Hepatocyte (in vitro differentiated cells): Measurements from ENCODE around the gene SLC6A11.

Source experiments
- CTCF ChIP-seq: fragments of 200-600 bp; sonication (generic); IDR thresholded peaks from 2 replicates; pipeline ENCODE4 v1.5.1; 2016; ENCODE audit warnings: antibody characterized with exemption, mild to moderate bottlenecking; ENCODE audit not compliant: poor library complexity
- EZH2 ChIP-seq: fragments of 200-600 bp; sonication (generic); IDR thresholded peaks from 2 replicates; pipeline ENCODE4 v1.6.1; 2016; ENCODE audit warnings: antibody characterized with exemption, mild to moderate bottlenecking, borderline replicate concordance
- EZH2phosphoT487 ChIP-seq: fragments of 200-600 bp; sonication (generic); IDR thresholded peaks from one replicate; pipeline ENCODE4 v1.6.1; 2018; ENCODE audit warnings: antibody characterized with exemption, mild to moderate bottlenecking, low read depth, moderate library complexity; ENCODE audit not compliant: unreplicated experiment, severe bottlenecking

GRCh38 chr3:10940106-10940505 lies 124.1 kb downstream of the SLC6A11 start:
- TF ChIP-seq CTCF: no peak
- no peak for TF ChIP-seq EZH2phosphoT487
- no peak for TF ChIP-seq EZH2
